B cell (primary cell): ENCODE data around the gene DCBLD2. TPM values are rescaled to one million over a fixed set of nuclear protein-coding genes. Genes with fewer than 3 reads are reported as not detected.

Experiments
- ATAC-seq: fragments of 200-7000 bp; cut with Tn5 transposase; one replicate; pipeline ENCODE4 v1.10.0; 2021; ENCODE audit warnings: low read depth, mild to moderate bottlenecking, moderate number of reproducible peaks, moderate library complexity
- CTCF ChIA-PET: fragments of 350-600 bp; sonication (Branson Sonifier 250); formaldehyde crosslinking; loops from one replicate; lab custom pipeline; 2021; ENCODE audit warnings: antibody characterized with exemption, inconsistent platforms; lab: Charles Lee
- POLR2A ChIA-PET: fragments of 350-600 bp; sonication (Branson Sonifier 250); formaldehyde crosslinking; loops from one replicate; lab custom pipeline; 2021; ENCODE audit warnings: antibody characterized with exemption; lab: Charles Lee
- DNase-seq: peaks from one replicate; pipeline ENCODE4 v3.0.0; 2013
- H2AFZ ChIP-seq: 2 replicates; pipeline ENCODE4 v1.6.1; 2012; ENCODE audit warnings: mild to moderate bottlenecking, low read depth, low read length; ENCODE audit not compliant: insufficient read depth, poor library complexity, severe bottlenecking
- H3K27ac ChIP-seq, 2 donors: 1 replicate in 1 of 2; 2 replicates in 1 of 2; pipeline ENCODE4 v1.5.1; 2012 to 2013; ENCODE audit warnings: low read length in 2 of 2, mild to moderate bottlenecking in 2 of 2, moderate library complexity in 1 of 2
- H3K27me3 ChIP-seq, 4 experiments: fragments of 200-600 bp in 1 of 4; sonication (generic) in 1 of 4; replicated peaks in 1 of 4; 1 replicate in 2 of 4; 2 replicates in 2 of 4; pipeline versions ENCODE4 v1.6.1 to v1.7.0; 2013 to 2016; ENCODE audit warnings: low read length in 3 of 4, mild to moderate bottlenecking in 2 of 4, mixed read lengths in 1 of 4, moderate library complexity in 1 of 4; ENCODE audit not compliant: insufficient read depth in 4 of 4, control insufficient read depth in 3 of 4; ENCODE audit errors: control extremely low read depth in 1 of 4
- H3K36me3 ChIP-seq, 2 experiments: replicated peaks in 1 of 2; 1 replicate in 1 of 2; 2 replicates in 1 of 2; pipeline versions ENCODE4 v1.6.1 to v1.7.1; 2013; ENCODE audit warnings: low read length in 1 of 2; ENCODE audit not compliant: insufficient read depth in 2 of 2, control insufficient read depth in 1 of 2; ENCODE audit errors: control extremely low read depth in 1 of 2, extremely low read depth in 1 of 2
- H3K4me1 ChIP-seq, 2 donors: fragments of 200-600 bp in 1 of 2; sonication (generic) in 1 of 2; 1 replicate in 1 of 2; 2 replicates in 1 of 2; pipeline versions ENCODE4 v1.5.1 to v1.6.1; 2013 to 2017; ENCODE audit warnings: low read length in 2 of 2; ENCODE audit not compliant: control insufficient read depth in 2 of 2, insufficient read depth in 2 of 2
- H3K4me2 ChIP-seq: replicated peaks from 2 replicates; pipeline ENCODE3; 2012; ENCODE audit warnings: mild to moderate bottlenecking, low read depth, low read length; ENCODE audit not compliant: poor library complexity, severe bottlenecking
- H3K4me3 ChIP-seq, 5 experiments: fragments of 200-600 bp in 1 of 5; sonication (generic) in 1 of 5; 1 replicate in 3 of 5; 2 replicates in 2 of 5; pipeline versions ENCODE4 v1.5.1 to v1.7.0; 2011 to 2016; ENCODE audit warnings: low read length in 4 of 5, mild to moderate bottlenecking in 4 of 5, low read depth in 2 of 5, control low read depth in 1 of 5, moderate library complexity in 1 of 5; ENCODE audit not compliant: insufficient read depth in 1 of 5; ENCODE audit errors: control extremely low read depth in 1 of 5, extremely low read depth in 1 of 5
- H3K79me2 ChIP-seq: fragments of 200-600 bp; sonication (generic); one replicate; pipeline ENCODE4 v1.6.0; 2016; ENCODE audit warnings: low read length; ENCODE audit not compliant: control insufficient read depth, insufficient read depth
- H3K9ac ChIP-seq: fragments of 200-600 bp; sonication (generic); 2 replicates; pipeline ENCODE4 v1.6.1; 2017; ENCODE audit warnings: mild to moderate bottlenecking, low read length, moderate library complexity
- H3K9me3 ChIP-seq, 3 donors: one replicate each; pipeline versions ENCODE4 v1.6.1 to v1.7.1; 2013; ENCODE audit warnings: low read length in 2 of 3; ENCODE audit not compliant: control insufficient read depth in 2 of 3, insufficient read depth in 1 of 3; ENCODE audit errors: control extremely low read depth in 1 of 3
- H4K20me1 ChIP-seq: 2 replicates; pipeline ENCODE4 v1.6.0; 2012; ENCODE audit warnings: mild to moderate bottlenecking, low read length; ENCODE audit not compliant: insufficient read depth, control insufficient read depth, poor library complexity, severe bottlenecking
- H3K27ac Mint-ChIP-seq: one replicate; pipeline ENCODE4 v1.8.0; 2021; ENCODE audit warnings: mixed read lengths
- H3K27me3 Mint-ChIP-seq: one replicate; pipeline ENCODE4 v1.8.0; 2021; ENCODE audit warnings: mixed read lengths
- H3K4me1 Mint-ChIP-seq: one replicate; pipeline ENCODE4 v1.8.0; 2021; ENCODE audit warnings: mixed read lengths
- H3K4me3 Mint-ChIP-seq: one replicate; pipeline ENCODE4 v1.8.0; 2021; ENCODE audit warnings: mixed read lengths
- H3K9me3 Mint-ChIP-seq: one replicate; pipeline ENCODE4 v1.8.0; 2022; ENCODE audit warnings: mixed read lengths; ENCODE audit not compliant: insufficient read depth
- EZH2 ChIP-seq: IDR thresholded peaks from 2 replicates; pipeline ENCODE4 v1.6.1; 2012; ENCODE audit warnings: borderline replicate concordance, low read depth, mild to moderate bottlenecking, moderate library complexity, low read length; ENCODE audit not compliant: insufficient read depth, poor library complexity, severe bottlenecking
- WGBS: methylation state at CpG from one replicate; pipeline ENCODE4 v1.1.5; 2013; ENCODE audit warnings: missing lambda C conversion rate; ENCODE audit not compliant: insufficient coverage; 5-methylcytosine and 5-hydroxymethylcytosine counted together
- intact Hi-C: fragments of 100-400 bp; cut with micrococcal nuclease; formaldehyde crosslinking; loops from one replicate; pipeline ENCODE4 v1.10.0; 2022
- polyA plus RNA-seq: library from polyadenylated mRNA; depleted of rRNA; stranded (reverse); fragments of >200 nt; gene quantifications from 2 replicates; pipeline ENCODE4 v1.2.3, GENCODE V29; 2012
- total RNA-seq, 2 donors: library from RNA; stranded (reverse); fragments of 120-200 nt in 1 of 2; gene quantifications; 1 replicate in 1 of 2; 2 replicates in 1 of 2; pipeline versions ENCODE4 v1.2.3 to v1.2.4, GENCODE V29; 2013 to 2022
- TF ChIP-seq, protein P1 (sequence below): fragments of 200-600 bp; IDR thresholded peaks from one replicate; pipeline ENCODE4 v1.8.0; 2022; ENCODE audit warnings: antibody characterized with exemption, mild to moderate bottlenecking

The DCBLD2 gene
- total and polyA plus RNA-seq, 2 donors (not counting 1 experiment from before 2014, with no cell fraction given), result 0.37 to 3.5 TPM

DNA sequence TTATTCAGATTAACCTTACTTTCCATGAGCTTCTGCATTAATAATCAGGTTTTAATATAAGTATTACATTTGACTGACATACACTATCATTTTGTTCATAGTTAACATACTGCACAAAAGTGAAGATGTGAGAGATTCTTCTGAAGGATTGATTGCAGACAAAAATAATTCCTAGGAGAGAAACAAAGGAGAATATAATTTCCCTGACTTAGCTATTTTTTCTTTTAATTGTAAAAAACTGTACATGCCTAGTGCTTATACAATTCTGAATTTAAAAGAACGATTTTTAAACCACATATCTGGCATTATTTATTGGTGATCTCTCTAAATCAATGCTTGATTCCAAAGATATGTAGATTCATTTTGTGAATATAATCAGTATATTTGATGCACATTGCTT lies 11.0 kb upstream of the DCBLD2 start:
- Mint-ChIP-seq H3K4me3 (no peak overlapping the region), H3K9me3 (no peaks in the 10 kb centered on the region), H3K27ac (no peak overlapping the region), H3K27me3 (peaks cover 24% of the 10 kb centered on the region), H3K4me1 (no peaks in the 10 kb centered on the region)
- H3K27me3 ChIP-seq, result peaks cover 0 to 3% (median under 1%) of the 10 kb centered on the region in 4 experiments
- ATAC-seq, result no peak
- H3K79me2 ChIP-seq, result no peaks in the 10 kb centered on the region
- H3K27ac ChIP-seq, result no peak overlapping the region
- H3K4me2 ChIP-seq, result no peak overlapping the region
- ChIA-PET POLR2A (no interaction called here), CTCF (no interaction called here)
- no peak for TF ChIP-seq EZH2
- TF ChIP-seq, protein P1, sequence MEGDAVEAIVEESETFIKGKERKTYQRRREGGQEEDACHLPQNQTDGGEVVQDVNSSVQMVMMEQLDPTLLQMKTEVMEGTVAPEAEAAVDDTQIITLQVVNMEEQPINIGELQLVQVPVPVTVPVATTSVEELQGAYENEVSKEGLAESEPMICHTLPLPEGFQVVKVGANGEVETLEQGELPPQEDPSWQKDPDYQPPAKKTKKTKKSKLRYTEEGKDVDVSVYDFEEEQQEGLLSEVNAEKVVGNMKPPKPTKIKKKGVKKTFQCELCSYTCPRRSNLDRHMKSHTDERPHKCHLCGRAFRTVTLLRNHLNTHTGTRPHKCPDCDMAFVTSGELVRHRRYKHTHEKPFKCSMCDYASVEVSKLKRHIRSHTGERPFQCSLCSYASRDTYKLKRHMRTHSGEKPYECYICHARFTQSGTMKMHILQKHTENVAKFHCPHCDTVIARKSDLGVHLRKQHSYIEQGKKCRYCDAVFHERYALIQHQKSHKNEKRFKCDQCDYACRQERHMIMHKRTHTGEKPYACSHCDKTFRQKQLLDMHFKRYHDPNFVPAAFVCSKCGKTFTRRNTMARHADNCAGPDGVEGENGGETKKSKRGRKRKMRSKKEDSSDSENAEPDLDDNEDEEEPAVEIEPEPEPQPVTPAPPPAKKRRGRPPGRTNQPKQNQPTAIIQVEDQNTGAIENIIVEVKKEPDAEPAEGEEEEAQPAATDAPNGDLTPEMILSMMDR, result no peak
- no peaks in the 10 kb centered on the region for H3K36me3 ChIP-seq
- no peak overlapping the region for H3K4me3 ChIP-seq
- H3K9ac ChIP-seq, result no peak overlapping the region
- intact Hi-C loops, result no loop called here
- no peaks in the 10 kb centered on the region for H4K20me1 ChIP-seq
- no CpG with 5 or more reads among the region's 1 CpG for WGBS
- H3K9me3 ChIP-seq, result no peaks in the 10 kb centered on the region
- DNase-seq, result no peak
- H3K4me1 ChIP-seq, result no peaks in the 10 kb centered on the region
- no peak overlapping the region for H2AFZ ChIP-seq

DNA sequence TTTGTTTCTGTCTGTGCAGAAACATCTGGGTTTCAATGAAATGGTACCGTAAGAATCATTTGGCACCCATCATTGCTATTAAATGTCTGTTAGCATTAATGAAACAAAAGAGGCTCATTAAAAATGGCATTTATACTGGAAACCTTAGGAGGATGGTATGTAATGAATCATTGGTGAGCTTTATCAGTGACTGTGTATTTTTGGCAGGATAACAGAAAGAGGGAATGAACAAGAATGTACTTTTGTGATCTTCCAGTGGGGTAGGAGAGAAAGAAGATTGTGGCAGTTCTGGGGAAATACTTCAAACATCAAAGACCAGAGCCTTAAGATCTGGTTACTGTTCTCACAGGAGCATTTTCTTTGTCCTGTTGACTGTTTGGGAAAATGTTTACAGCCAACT lies 4.7 kb upstream of the DCBLD2 start:
- Histone ChIP-seq H3K4me2 (no peak overlapping the region), H2AFZ (no peak overlapping the region), H3K9ac (no peak overlapping the region), H3K79me2 (no peaks in the 10 kb centered on the region), H3K4me3 (no peak overlapping the region), H3K36me3 (no peaks in the 10 kb centered on the region), H3K4me1 (peaks cover 5 to 6% of the 10 kb centered on the region in 2 donors), H4K20me1 (no peaks in the 10 kb centered on the region), H3K27ac (no peak overlapping the region), H3K9me3 (no peaks in the 10 kb centered on the region), H3K27me3 (peaks cover 0 to 7% (median 2%) of the 10 kb centered on the region in 4 experiments)
- peaks cover 10% of the 10 kb centered on the region for H3K4me1 Mint-ChIP-seq
- no peak for DNase-seq
- no peaks in the 10 kb centered on the region for H3K9me3 Mint-ChIP-seq
- TF ChIP-seq EZH2, result no peak
- TF ChIP-seq, protein P1, result no peak
- ATAC-seq, result no peak
- ChIA-PET POLR2A (no interaction called here), CTCF (no interaction called here)
- peaks cover 31% of the 10 kb centered on the region for H3K27me3 Mint-ChIP-seq
- H3K27ac Mint-ChIP-seq, result no peak overlapping the region
- H3K4me3 Mint-ChIP-seq, result no peak overlapping the region
- WGBS, result 100% methylated on average over 1 of the region's 1 CpG
- intact Hi-C loops, result loop anchor here (10.0 kb wide), 2 partner anchors 1139 to 1359 kb away; partner anchors contain the start of gene TBC1D23
